ENCODE measurements around the gene PDZD11. TPM values are rescaled to one million over a fixed set of nuclear protein-coding genes. Genes with fewer than 3 reads are reported as not detected.

The PDZD11 gene
- 10 to 100 TPM; 25.6 to 26.3 TPM for total RNA-seq
- polyA plus RNA-seq, result 10 to 100 TPM; 29.8 to 55.9 TPM
- long read RNA-seq, donor 1, transcript PDZD11-201 (7 exons, 1,043 nt), result major isoform, 34 of 37 reads
- long read RNA-seq, donor 1, partial matches to known transcripts, result 0 of 37 reads
- long read RNA-seq, donor 1, other reads (novel, unspliced or antisense), result 0 of 37 reads
- long read RNA-seq, donor 2, transcript PDZD11-201 (7 exons, 1,043 nt), result major isoform, 9 of 10 reads
- long read RNA-seq, donor 2, partial matches to known transcripts, result 0 of 10 reads
- long read RNA-seq, donor 2, other reads (novel, unspliced or antisense), result 0 of 10 reads
- long read RNA-seq, donor 3, transcript PDZD11-201 (7 exons, 1,043 nt), result major isoform, 16 of 18 reads
- long read RNA-seq, donor 3, partial matches to known transcripts, result 0 of 18 reads
- long read RNA-seq, donor 3, other reads (novel, unspliced or antisense), result 0 of 18 reads
- long read RNA-seq, donor 4, transcript PDZD11-201 (7 exons, 1,043 nt), result major isoform, 12 of 12 reads
- long read RNA-seq, donor 4, partial matches to known transcripts, result 0 of 12 reads
- long read RNA-seq, donor 4, other reads (novel, unspliced or antisense), result 0 of 12 reads
- long read RNA-seq, donor 5, transcript PDZD11-201 (7 exons, 1,043 nt), result major isoform, 25 of 26 reads
- long read RNA-seq, donor 5, partial matches to known transcripts, result 0 of 26 reads
- long read RNA-seq, donor 5, other reads (novel, unspliced or antisense), result 0 of 26 reads

DNA sequence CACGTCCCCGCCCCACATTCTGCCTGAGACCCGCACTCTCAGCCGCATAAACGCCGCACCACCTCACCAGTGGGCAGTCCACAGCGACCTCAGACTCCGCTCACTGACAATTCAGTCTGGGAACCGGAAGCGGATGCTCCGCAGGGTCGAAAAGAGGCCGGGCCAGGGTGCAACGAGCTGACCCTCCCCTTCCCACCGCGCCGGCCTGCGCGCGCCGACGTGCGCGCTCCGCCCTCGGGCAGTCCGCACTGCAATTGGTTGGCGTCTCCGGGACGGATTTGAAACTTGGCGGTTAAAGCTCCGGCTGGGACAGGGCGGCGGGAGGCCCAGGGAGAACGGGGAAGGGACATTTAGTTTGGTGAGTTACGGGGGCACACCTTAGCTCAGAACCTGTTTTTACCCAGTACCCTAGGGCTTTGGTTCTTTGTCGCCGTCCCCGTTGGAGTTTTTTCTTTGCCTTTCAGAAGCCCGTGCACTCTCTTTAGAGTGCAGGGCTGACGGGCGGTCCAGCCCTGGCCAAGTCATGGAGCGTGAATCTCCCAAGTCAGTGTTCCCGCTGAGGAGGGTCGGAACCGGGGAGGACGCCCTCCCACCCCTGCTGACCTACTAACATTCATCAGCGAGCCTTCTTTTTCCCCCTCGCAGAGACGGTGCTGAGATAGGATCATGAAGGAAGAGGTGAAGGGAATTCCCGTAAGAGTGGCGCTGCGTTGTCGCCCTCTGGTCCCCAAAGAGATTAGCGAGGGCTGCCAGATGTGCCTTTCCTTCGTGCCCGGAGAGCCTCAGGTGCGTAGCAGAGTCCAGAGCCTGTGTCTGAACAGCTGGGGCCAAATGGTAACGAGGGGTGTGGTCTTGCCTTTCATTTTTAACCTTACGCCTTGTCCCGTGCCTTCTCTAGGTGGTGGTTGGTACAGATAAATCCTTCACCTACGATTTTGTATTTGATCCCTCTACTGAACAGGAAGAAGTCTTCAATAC, at the start of gene PDZD11, which contains the start of gene KIF4A:
PDZD11 (minus strand) TSS at position 135 of the 978 bp plus-strand sequence. CDS start 586 bp downstream, outside the sequence.
KIF4A (plus strand) TSS at position 312 of the 978 bp plus-strand sequence; CDS start at position 667, 355 bp downstream.
- H3K36me3 ChIP-seq (ENCODE audit: control insufficient read depth in 4 of 4, insufficient read depth in 4 of 4, low read length in 4 of 4), result peaks cover 0 to 8% (median 2%) of the 10 kb centered on the region in 4 donors
- H3K4me1 ChIP-seq (ENCODE audit: control insufficient read depth in 5 of 5, insufficient read depth in 5 of 5, low read length in 5 of 5), result peaks cover 0 to 9% (median 0%) of the 10 kb centered on the region in 5 donors
- H3K4me3 ChIP-seq, result peak within 1 kb of the TSS; percentile 55
- ATAC-seq (ENCODE audit: insufficient read depth, low FRiP score) (peak; percentile 99), DNase-seq (peak; percentile 86 to 93 (median 89))
- no peaks in the 10 kb centered on the region for H3K27me3 ChIP-seq (ENCODE audit: control insufficient read depth in 3 of 3, insufficient read depth in 3 of 3, low read length in 2 of 3)
- H3K9ac ChIP-seq (ENCODE audit: insufficient read depth in 1 of 2, low read length in 2 of 2), result peak within 1 kb of the TSS; percentile 73 to 74
- peak within 1 kb of the TSS; percentile 34 to 73 for H3K27ac ChIP-seq (ENCODE audit: low read depth in 1 of 2, low read length in 1 of 2)
- TF ChIP-seq, protein P1, sequence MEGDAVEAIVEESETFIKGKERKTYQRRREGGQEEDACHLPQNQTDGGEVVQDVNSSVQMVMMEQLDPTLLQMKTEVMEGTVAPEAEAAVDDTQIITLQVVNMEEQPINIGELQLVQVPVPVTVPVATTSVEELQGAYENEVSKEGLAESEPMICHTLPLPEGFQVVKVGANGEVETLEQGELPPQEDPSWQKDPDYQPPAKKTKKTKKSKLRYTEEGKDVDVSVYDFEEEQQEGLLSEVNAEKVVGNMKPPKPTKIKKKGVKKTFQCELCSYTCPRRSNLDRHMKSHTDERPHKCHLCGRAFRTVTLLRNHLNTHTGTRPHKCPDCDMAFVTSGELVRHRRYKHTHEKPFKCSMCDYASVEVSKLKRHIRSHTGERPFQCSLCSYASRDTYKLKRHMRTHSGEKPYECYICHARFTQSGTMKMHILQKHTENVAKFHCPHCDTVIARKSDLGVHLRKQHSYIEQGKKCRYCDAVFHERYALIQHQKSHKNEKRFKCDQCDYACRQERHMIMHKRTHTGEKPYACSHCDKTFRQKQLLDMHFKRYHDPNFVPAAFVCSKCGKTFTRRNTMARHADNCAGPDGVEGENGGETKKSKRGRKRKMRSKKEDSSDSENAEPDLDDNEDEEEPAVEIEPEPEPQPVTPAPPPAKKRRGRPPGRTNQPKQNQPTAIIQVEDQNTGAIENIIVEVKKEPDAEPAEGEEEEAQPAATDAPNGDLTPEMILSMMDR (IDR thresholded peaks at IDR 0.05; ENCODE audit: control extremely low read depth, extremely low read depth), result no peak
- peaks cover 0 to 2% (median 0%) of the 10 kb centered on the region in 4 donors for H3K9me3 ChIP-seq (ENCODE audit: control insufficient read depth in 4 of 4, insufficient read depth in 3 of 4, low read length in 3 of 4)
- WGBS, 2 donors, result 1 to 35% methylated on average over 50 to 62 of the region's 62 CpGs

DNA sequence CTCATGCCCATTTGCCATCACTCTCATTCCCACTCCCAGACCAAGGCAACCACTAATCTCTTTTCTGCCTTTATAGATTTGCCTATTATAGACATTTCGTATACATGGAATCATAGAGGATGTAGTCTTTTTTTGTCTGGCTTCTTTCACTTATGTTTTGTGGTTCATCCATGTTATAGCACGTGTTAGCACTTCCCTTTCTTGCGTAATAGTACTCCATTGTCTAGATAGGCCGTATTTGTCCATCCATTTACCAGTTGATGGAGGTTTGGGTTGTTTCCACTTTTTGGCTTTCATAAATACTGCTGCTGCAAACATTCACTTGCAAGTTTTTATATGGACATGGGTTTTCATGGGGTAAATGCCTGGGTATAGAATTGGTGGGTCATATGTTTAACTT, 48.6 kb upstream of the PDZD11 start:
- Histone ChIP-seq H3K4me3 (no peak overlapping the region), H3K36me3 (ENCODE audit: control insufficient read depth in 4 of 4, insufficient read depth in 4 of 4, low read length in 4 of 4) (no peaks in the 10 kb centered on the region), H3K9ac (ENCODE audit: insufficient read depth in 1 of 2, low read length in 2 of 2) (no peak overlapping the region), H3K27me3 (ENCODE audit: control insufficient read depth in 3 of 3, insufficient read depth in 3 of 3, low read length in 2 of 3) (no peaks in the 10 kb centered on the region), H3K9me3 (ENCODE audit: control insufficient read depth in 4 of 4, insufficient read depth in 3 of 4, low read length in 3 of 4) (no peaks in the 10 kb centered on the region), H3K27ac (ENCODE audit: low read depth in 1 of 2, low read length in 1 of 2) (no peak overlapping the region), H3K4me1 (ENCODE audit: control insufficient read depth in 5 of 5, insufficient read depth in 5 of 5, low read length in 5 of 5) (no peaks in the 10 kb centered on the region)
- TF ChIP-seq, protein P1 (IDR thresholded peaks at IDR 0.05; ENCODE audit: control extremely low read depth, extremely low read depth), result no peak
- ATAC-seq (ENCODE audit: insufficient read depth, low FRiP score), result no peak
- WGBS, 2 donors, result 52 to 71% methylated on average over 4 of the region's 4 CpGs
- no peak for DNase-seq

GRCh38 chrX:70336767-70337166, 47.0 kb upstream of the PDZD11 start:
- Histone ChIP-seq H3K4me1 (ENCODE audit: control insufficient read depth in 5 of 5, insufficient read depth in 5 of 5, low read length in 5 of 5) (no peaks in the 10 kb centered on the region), H3K27me3 (ENCODE audit: control insufficient read depth in 3 of 3, insufficient read depth in 3 of 3, low read length in 2 of 3) (no peaks in the 10 kb centered on the region), H3K36me3 (ENCODE audit: control insufficient read depth in 4 of 4, insufficient read depth in 4 of 4, low read length in 4 of 4) (no peaks in the 10 kb centered on the region), H3K9me3 (ENCODE audit: control insufficient read depth in 4 of 4, insufficient read depth in 3 of 4, low read length in 3 of 4) (no peaks in the 10 kb centered on the region), H3K4me3 (no peak overlapping the region), H3K27ac (ENCODE audit: low read depth in 1 of 2, low read length in 1 of 2) (no peak overlapping the region), H3K9ac (ENCODE audit: insufficient read depth in 1 of 2, low read length in 2 of 2) (no peak overlapping the region)
- DNase-seq (no peak), ATAC-seq (ENCODE audit: insufficient read depth, low FRiP score) (no peak)
- TF ChIP-seq, protein P1 (IDR thresholded peaks at IDR 0.05; ENCODE audit: control extremely low read depth, extremely low read depth), result no peak
